Measurements from ENCODE around the gene ZNF414.

ZNF414 gene

GRCh38 chr19:8489561-8490394 is 24.2 kb downstream of the ZNF414 start:
- DNase-seq: no peak

- DNase-seq: no peak
Measured at GRCh38 chr19:8488365-8488764, 25.6 kb downstream of the ZNF414 start.

DNA sequence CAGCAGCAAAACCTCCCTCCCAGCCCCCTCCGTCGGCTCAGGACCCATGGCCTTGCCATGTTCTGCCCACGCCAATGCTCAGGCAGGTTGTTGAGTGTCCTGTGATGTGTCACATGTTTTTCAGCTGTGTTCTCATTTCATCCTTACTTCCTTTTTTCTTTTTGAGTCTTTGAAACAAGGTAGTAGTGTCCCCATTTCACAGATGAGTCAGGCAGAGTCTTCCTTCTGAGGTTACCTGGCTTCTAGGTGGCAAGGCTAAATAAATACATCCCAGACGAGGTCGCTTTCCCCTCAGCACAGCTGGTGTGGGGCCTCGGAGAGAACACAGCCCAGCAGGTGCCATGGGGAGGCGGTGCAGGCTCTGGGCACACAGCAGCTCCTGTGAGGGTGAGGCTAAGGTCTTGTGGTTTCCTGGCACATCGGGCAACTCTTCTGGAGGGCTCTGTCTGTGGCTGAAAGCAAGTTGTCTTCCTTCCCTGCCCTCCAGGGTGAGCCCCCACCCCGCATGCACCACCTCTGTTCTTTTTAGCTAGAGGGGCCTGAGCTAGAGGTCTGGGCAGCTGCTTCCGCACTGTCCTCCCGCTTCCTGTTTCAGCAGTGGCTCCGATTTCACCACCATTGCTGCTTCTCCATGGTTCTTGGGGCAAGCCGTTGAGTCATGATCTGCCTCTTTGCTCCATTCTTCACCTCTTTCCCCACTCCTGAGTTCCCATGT is 26.7 kb downstream of the ZNF414 start:
- no peak for DNase-seq

- DNase-seq: no peak
Measured at GRCh38 chr19:8486661-8487136, 27.3 kb downstream of the ZNF414 start.

GRCh38 chr19:8485561-8486371 is 28.2 kb downstream of the ZNF414 start:
- no peak for DNase-seq

- DNase-seq: no peak
Measured at GRCh38 chr19:8484331-8484894, 29.6 kb downstream of the ZNF414 start.

DNA sequence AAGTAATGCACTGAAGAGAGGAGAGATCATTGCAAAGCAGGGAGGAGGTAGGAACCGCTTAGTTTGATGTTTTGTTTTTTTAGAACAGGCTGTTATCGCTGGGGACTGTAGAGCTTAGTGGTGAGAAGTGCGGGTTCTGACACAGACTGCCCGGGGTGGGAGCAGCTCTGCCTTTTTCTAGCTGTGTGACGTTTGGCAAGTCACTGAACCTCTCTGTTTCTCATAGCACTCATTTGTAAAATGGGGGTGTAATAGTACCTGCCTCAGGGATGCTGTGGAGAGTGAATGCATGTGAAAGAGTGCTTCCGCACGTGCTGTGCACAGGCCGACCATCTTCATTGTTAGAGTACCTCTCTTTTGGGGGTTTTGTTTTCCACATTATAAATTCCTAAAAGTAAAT is 30.8 kb downstream of the ZNF414 start:
- no peak for DNase-seq

GRCh38 chr19:8482696-8483095 is 31.3 kb downstream of the ZNF414 start:
- DNase-seq: no peak

GRCh38 chr19:8481616-8482015 is 32.4 kb downstream of the ZNF414 start:
- no peak for DNase-seq

GRCh38 chr19:8481201-8481600 is 32.8 kb downstream of the ZNF414 start:
- DNase-seq: no peak

- DNase-seq: no peak
Measured at GRCh38 chr19:8478598-8478997, 35.4 kb downstream of the ZNF414 start.

DNA sequence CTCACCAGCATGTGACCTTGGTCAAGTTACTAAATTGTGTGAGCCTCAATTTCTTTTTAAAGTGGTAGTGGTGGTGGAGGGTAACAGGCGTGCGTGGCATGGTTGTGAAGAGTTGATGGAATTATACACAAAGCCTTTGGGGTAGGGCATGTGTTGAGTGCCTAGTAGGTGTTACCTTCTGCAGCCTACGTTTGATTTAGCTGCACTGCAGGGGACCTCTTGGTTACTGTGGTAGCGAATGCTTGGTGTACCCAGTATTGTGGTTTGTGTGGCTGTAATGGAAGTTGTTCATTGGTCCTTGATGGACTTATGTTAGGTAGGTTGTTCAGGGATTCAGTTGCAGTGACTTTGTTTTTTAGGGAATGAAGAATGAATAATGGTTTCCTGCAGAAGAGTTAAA is 36.1 kb downstream of the ZNF414 start:
- DNase-seq: no peak

GRCh38 chr19:8476524-8476923 is 37.4 kb downstream of the ZNF414 start:
- DNase-seq: no peak

DNA sequence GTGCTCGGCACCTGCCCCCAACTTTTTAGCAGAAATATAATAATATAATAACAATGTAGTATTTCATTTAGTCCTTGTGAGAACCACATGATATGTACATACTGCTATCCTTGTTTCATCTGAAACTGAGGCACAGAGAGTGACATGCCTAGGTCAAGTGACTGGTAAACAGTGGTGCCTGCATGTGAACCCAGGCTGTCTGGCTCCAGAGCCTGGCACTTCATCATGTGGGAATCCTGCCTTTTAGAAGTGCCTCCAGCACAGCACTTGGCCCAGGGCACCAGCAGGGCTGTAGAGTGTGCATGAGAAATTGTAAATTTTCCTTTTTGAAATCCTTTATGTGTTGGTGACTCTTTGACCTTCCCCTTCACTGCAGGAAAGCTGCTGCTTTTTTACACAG is 39.0 kb downstream of the ZNF414 start:
- no peak for DNase-seq

- no peak for DNase-seq
Measured at GRCh38 chr19:8473648-8474476, 40.1 kb downstream of the ZNF414 start.

- DNase-seq: no peak
Measured at GRCh38 chr19:8469613-8470368, 44.2 kb downstream of the ZNF414 start.

- no peak for DNase-seq
Measured at GRCh38 chr19:8468761-8469373, 45.1 kb downstream of the ZNF414 start.

DNA sequence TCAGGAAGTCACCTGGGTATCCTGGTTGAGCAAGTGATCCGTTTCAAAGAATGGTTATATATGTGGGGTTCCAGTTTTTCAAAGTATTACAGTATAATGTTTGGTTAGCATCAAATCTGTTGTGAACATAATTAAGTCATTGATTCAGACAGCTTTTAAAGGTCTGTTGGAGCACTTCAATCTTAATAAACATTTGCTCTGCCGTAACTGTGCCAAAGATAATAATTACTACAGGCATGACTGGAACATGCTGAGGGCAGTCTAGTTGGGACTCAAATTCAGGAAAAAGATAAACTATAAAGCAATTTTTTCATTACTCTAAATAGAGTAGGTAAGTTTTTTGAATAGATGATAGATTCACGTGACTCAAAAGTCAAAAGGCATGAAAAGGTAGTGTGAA is 45.8 kb downstream of the ZNF414 start:
- no peak for DNase-seq

DNA sequence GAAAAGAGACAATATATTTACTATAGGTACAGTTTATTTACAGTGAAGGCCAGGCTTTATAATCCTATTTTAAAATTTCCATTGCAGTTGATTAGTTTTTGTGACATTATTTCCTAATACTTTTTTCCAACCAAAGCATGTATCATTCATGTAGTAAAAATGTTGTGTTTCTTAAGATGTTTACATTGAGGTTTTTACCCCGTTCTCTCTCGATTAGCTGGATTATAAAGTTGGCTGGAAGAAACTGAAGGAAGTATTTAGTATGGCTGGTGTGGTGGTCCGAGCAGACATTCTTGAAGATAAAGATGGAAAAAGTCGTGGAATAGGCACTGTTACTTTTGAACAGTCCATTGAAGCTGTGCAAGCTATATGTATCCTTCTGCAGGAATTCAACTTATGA is 47.9 kb downstream of the ZNF414 start:
- DNase-seq: no peak

GRCh38 chr19:8463365-8463764 is 50.6 kb downstream of the ZNF414 start:
- no peak for DNase-seq

DNA sequence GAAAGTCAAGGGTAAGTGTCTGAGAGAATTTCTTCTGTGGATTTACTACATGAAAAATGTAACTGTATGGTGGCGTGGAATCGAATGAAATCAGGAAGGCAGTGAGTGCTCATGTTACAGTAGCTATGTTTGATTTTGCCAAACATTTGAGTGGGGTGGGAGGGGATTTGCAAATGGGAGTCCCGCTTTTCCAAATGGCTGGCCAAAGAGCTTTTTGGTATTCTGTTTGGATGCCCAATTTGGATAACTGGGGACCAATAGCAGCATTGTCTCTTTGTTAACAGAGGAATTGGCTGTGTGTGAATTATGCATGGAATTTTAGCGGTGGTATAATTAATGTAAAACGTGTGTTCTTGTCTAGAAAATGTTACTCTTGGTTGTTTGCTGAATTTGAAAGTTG is 51.4 kb downstream of the ZNF414 start:
- no peak for DNase-seq
